GM19438 (cell line): ENCODE measurements around the gene SRPK1.

Experiments
- ATAC-seq: cut with Tn5 transposase; IDR thresholded peaks from one replicate; pipeline ENCODE4 v1.9.1; 2021; ENCODE audit warnings: low read depth; ENCODE audit not compliant: unreplicated experiment

SRPK1 gene

DNA sequence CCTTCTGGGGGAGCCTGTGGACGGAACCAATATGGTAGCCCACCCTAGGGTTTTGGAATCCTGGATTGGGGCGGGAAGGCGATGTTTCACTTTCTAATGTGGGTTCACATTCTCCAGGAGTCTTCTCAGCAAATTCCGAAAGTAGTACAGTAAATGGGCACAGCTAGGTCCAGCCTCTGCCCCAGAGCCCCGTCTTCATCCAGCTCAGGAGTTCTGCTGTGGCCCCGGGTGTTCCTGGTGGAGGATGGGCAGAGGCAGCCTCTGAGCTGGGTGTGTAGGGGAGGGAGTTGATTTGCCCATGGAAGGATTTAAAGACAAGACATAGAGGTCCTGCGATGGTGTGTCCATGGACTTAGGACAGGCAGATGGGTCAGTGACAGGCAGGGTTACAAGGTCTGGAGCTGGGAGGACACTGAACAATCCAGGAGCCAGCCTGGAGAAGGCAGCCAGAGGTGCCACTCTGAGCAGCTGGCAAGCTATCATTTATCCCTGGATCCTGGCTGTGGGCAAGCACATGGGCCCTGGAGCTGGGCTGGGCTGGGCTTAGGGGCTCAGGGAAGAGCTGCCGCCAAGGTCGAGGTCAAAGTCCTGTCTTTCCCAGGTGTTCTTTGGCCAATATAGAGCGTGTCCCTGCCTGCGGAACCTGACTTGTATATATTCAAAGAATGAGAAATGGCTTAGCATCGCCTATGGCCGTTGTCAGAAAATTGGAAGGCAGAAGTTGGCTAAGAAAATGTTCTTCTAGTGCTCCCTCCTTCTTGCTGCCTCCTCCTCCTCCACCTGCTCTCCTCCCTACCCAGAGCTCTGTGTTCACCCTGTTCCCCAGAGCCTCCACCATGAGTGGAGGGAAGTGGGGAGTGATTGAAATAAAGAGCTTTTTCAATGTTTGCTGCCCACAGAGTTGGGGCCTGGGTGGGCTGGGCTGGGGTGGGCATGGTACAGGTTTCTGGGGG, 133.4 kb downstream of the SRPK1 start:
- no peak for ATAC-seq

DNA sequence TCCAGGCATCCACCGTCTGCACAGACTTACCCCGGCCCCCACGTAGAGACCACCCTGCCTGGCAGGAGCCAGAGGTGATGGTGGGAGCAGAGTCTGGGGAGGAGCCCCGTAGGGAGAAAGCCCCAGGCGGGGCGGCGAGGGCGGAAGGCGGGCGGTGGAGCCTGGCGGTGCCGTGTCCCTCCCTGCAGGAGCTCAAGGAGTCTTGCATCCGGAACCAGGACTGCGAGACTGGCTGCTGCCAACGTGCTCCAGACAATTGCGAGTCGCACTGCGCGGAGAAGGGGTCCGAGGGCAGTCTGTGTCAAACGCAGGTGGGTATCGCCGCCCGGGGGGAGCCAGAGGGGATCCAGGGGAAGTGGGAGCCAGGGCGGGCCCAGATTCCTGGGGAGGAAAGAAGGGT, 134.1 kb downstream of the SRPK1 start:
- no peak for ATAC-seq

- no peak for ATAC-seq
These were observed 134.6 kb downstream of the SRPK1 start for GRCh38 chr6:35786272-35786671.

DNA sequence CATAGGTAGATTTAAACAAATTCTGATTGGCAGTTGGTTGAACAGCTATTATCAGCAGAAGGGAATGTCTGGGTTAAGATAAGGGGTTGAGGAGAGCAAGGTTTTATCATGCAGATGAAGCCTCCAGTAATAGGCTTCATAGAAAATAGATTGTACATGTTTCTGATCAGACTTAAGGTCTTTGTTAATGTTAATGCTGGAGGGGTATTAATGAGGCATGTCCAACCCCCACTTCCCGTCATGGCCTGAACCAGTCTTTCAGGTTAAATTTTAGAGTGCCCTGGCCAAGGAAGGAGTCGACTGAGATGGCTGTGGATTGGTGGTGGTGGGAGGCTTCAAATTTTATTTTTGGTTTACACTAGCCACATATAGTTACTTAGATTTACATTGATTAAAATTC, 136.7 kb downstream of the SRPK1 start:
- no peak for ATAC-seq
